OCI-LY1 (cell line): ENCODE results near the gene LLGL2.
A peak's percentile ranks its signal among the peaks of the same experiment; 100 is the strongest.

Experiments
- EZH2 ChIP-seq: fragments of 200-600 bp; sonication (generic), shearing (Covaris generic); IDR thresholded peaks from 2 replicates; pipeline ENCODE4 v1.8.0; 2017; ENCODE audit warnings: borderline replicate concordance, mixed run types, mild to moderate bottlenecking, antibody characterized with exemption, low read length, moderate library complexity, mixed read lengths
- TF ChIP-seq, protein P1 (sequence below): fragments of 200-600 bp; sonication (generic), shearing (Covaris generic); IDR thresholded peaks from 2 replicates; pipeline ENCODE4 v1.5.1; 2017; ENCODE audit warnings: mild to moderate bottlenecking, antibody characterized with exemption, low read length, moderate library complexity, mixed read lengths

DNA sequence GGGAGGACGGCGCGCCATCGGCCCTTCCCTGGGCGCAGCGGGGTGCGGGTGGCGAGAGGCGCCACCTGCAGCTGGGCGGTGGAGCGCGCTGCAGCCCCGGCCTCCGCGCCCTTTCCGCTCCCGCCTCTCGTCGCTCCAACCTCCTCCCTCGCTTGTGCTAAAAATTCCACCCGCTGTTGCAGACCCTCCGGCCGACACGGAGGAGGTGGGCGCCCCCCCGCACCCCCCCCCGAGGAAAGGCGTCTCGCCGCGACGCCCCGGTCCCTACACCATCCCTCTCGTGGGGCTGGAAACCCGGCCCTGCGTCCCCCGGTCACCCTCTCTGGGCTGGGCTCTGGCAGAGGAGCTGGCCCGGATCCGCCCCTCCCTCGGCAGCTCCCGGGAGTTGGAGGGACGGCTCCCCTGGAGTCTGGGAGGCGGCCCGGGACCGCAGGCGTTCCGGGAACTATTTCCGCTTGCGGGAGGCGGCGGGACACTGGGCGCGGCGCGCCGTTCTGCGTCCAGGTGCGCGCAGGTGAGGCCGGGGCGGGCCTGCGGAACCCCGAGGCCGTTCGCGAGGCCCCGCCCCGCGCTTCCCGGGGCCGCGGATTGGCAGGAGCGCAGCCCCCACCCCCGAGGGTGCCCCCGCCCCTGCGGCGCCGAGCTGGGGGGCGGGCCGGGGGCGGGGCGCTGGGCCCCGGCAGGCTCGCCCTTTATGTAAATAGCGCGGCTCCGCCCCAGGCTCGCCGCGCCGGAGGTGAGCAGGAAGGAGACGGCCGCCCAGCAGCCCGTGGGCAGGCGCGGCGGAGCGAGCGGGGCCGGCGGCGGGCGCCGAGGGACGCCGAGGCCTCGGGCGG, at the start of gene LLGL2:
- TF ChIP-seq, protein P1, sequence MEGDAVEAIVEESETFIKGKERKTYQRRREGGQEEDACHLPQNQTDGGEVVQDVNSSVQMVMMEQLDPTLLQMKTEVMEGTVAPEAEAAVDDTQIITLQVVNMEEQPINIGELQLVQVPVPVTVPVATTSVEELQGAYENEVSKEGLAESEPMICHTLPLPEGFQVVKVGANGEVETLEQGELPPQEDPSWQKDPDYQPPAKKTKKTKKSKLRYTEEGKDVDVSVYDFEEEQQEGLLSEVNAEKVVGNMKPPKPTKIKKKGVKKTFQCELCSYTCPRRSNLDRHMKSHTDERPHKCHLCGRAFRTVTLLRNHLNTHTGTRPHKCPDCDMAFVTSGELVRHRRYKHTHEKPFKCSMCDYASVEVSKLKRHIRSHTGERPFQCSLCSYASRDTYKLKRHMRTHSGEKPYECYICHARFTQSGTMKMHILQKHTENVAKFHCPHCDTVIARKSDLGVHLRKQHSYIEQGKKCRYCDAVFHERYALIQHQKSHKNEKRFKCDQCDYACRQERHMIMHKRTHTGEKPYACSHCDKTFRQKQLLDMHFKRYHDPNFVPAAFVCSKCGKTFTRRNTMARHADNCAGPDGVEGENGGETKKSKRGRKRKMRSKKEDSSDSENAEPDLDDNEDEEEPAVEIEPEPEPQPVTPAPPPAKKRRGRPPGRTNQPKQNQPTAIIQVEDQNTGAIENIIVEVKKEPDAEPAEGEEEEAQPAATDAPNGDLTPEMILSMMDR, result peak; percentile 39; the same call in 1 of the 2 replicates
- no peak for TF ChIP-seq EZH2
